ENCODE results near the gene AFTPH.

The AFTPH gene

DNA sequence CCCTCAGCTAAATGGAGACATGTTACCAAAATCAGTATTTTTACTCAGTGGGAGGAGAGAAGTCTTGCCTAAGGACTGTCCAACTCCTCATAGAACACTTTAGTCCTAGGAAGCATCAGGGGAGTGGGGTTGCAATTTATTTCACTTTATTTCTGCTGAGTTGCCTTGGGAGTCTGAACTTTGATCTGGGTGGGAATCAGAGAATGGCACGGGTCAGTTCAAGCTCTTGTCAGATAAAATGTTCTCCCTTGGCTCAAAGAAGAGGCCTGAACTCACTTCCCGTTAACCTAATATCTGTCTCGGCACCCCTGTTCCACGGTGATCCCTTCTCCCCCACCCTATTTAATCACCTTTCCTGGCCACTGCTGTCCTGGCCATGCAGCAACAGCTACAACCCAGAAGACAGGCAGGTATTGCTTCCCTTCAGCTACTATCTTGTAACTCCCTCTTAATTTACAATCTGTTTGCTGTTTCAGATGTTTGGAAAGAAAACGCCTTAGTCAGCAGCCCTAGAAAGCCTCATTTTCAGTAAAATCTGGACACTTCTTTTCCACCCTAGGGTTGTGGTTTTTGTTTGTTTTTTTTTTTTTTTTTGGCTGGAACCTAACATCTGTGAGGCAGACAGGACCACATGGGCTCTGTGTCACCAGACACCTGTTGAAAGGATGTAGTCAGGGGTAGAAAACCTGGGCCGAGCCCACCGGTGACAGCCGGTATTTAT is 77.1 kb downstream of the AFTPH start:
- no peak for TF ChIP-seq CTCF (IDR thresholded peaks at IDR 0.05)

DNA sequence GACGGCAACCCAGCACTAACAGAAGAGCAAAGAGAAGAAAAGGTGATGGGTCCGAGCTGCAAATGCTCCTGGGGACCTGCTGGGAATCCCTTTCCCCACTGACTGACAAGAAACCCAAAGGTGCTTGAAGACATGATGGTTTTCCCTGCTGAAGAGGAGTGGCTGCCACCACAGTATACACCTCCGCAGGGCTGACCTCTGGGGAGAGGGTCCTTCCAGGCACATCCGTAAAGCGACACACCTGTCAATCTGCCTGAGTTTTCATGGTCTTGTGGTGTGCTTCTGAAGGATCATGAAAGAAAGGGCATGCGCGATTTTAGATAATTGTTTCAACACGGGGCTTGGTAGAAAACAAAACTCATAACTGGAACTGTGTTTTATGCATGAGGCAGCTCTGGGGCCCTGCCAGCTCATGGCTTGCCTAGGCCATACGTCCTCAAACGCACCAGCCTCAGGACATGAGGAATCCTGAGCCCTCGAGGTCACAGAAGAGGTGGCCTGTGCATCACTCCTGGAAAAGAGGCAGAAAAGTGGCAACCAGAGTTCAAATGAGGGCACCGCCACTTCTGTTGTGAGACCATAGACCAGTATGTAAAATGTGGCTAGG is 77.8 kb downstream of the AFTPH start:
- TF ChIP-seq CTCF (IDR thresholded peaks at IDR 0.05), result no peak

DNA sequence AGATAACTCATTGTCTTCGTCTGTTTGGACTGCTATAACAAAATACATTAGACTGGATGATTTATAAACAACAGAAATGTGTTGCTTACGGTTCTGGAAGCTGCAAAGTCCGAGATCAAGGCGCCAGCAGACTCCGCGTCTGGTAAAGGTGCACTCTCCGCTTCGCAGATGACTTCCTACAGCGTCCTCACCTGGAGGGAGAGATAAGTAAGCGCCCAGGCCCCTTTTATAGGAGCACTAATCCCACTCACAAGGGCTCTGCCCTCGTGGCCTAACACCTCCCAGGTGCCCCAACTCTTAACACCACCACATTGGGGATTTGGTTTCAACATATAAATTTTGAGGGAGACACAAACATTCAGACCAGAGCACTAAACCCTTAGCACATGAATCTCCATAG is 78.3 kb downstream of the AFTPH start:
- TF ChIP-seq CTCF (IDR thresholded peaks at IDR 0.05), result no peak

DNA sequence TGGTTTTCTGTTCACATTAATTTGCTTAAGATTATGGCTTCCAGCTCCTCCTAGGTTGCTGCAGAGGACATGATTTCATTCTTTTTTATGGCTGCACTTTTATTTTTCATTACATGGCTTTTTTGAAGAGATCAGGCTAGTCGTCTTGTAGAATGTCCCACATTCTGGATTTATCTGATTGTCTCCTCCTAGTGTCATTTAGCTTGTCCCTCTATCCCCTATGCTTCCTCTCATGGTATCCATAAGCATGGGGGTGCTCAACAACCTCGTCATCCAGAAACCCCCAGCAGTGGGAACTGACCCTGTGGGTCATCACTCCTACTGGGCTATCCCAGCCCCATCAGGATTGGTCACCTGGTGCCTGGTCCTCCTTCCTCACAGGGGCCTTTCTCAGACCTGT is 80.0 kb downstream of the AFTPH start:
- TF ChIP-seq CTCF (IDR thresholded peaks at IDR 0.05), result no peak

- TF ChIP-seq CTCF (IDR thresholded peaks at IDR 0.05), result no peak
Measured at GRCh38 chr2:64605026-64605471, 80.9 kb downstream of the AFTPH start.

DNA sequence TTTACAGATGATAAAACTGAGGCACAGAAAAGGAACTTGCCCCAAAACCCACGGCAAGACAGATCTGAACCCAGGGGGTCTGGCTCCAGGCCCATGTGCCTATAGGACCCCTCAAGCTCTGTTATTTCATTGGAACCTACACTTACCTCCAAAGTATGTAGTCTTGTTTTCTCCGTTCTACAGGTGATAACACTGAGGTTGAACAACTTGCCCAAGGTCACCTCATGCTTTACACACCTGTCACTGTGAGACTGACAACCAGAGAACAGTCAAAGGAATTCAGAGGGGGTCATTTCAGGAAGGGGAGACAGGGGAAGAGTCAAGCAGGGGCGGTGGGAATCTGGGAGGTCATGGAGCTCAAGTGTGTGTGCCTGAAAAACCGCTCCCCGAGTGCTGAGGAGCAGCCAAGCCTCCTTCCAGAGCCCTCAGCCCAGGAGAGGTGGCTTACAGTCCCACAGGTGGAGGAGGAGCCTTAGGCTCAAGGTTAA is 81.9 kb downstream of the AFTPH start:
- TF ChIP-seq CTCF (IDR thresholded peaks at IDR 0.05), result no peak

GRCh38 chr2:64606479-64607363 is 82.6 kb downstream of the AFTPH start:
- no peak for TF ChIP-seq CTCF (IDR thresholded peaks at IDR 0.05)

All from LNCAP (cell line).